Suprapubic skin (tissue), 4 donors: ENCODE results near the gene IL1R1.

Source experiments
- EP300 ChIP-seq: sonication (generic); formaldehyde crosslinking; IDR thresholded peaks from one replicate; pipeline ENCODE4 v1.6.1; 2017; ENCODE audit warnings: antibody characterized with exemption
- POLR2A ChIP-seq, 2 donors: fragments of 450-650 bp; IDR thresholded peaks; one replicate each; pipeline ENCODE4 v1.6.1; 2017; ENCODE audit warnings: antibody characterized with exemption in 2 of 2, mild to moderate bottlenecking in 2 of 2, moderate library complexity in 2 of 2
- POLR2AphosphoS5 ChIP-seq, 3 donors: sonication (generic); formaldehyde crosslinking; IDR thresholded peaks; one replicate each; pipeline ENCODE4 v1.6.1; 2017; ENCODE audit warnings: antibody characterized with exemption in 3 of 3
- TF ChIP-seq, protein P1 (sequence below), 2 donors: fragments of 200-600 bp in 1 of 2; fragments of 450-650 bp in 1 of 2; sonication (generic) in 1 of 2; IDR thresholded peaks; one replicate each; pipeline ENCODE4 v1.5.1; 2016 to 2019; ENCODE audit warnings: antibody characterized with exemption in 2 of 2, mild to moderate bottlenecking in 1 of 2, moderate library complexity in 1 of 2

DNA sequence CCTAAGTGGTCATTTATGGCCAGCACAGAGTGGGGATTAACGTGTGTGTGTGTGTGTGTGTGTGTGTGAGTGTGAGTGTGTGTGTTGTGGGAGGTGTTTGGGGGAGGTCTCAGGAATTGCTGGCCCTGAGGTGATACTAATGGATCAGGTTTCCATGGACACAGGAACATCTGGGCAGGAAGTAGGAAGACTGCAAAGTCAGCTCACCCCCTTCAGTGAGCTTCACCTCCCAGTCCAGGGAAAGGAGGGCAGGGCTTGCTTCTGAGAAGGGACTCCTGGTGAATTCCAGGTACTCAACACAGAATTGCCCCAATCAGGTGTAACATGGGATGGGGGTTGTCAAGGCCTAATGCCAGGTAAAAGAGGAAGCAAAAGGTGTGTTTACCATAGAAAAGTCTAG lies 30.3 kb upstream of the IL1R1 start:
- TF ChIP-seq, protein P1, sequence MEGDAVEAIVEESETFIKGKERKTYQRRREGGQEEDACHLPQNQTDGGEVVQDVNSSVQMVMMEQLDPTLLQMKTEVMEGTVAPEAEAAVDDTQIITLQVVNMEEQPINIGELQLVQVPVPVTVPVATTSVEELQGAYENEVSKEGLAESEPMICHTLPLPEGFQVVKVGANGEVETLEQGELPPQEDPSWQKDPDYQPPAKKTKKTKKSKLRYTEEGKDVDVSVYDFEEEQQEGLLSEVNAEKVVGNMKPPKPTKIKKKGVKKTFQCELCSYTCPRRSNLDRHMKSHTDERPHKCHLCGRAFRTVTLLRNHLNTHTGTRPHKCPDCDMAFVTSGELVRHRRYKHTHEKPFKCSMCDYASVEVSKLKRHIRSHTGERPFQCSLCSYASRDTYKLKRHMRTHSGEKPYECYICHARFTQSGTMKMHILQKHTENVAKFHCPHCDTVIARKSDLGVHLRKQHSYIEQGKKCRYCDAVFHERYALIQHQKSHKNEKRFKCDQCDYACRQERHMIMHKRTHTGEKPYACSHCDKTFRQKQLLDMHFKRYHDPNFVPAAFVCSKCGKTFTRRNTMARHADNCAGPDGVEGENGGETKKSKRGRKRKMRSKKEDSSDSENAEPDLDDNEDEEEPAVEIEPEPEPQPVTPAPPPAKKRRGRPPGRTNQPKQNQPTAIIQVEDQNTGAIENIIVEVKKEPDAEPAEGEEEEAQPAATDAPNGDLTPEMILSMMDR (IDR thresholded peaks at IDR 0.05), result no peak
- TF ChIP-seq POLR2A (IDR thresholded peaks at IDR 0.05), result no peak
- no peak for TF ChIP-seq POLR2AphosphoS5 (IDR thresholded peaks at IDR 0.05)
- no peak for TF ChIP-seq EP300
